ENCODE results near the gene SPATA9. TPM values are rescaled to one million over a fixed set of nuclear protein-coding genes. Genes with fewer than 3 reads are reported as not detected.

Gene SPATA9
- total RNA-seq, 1 experiment from 2014 or later, result 0.15 TPM

DNA sequence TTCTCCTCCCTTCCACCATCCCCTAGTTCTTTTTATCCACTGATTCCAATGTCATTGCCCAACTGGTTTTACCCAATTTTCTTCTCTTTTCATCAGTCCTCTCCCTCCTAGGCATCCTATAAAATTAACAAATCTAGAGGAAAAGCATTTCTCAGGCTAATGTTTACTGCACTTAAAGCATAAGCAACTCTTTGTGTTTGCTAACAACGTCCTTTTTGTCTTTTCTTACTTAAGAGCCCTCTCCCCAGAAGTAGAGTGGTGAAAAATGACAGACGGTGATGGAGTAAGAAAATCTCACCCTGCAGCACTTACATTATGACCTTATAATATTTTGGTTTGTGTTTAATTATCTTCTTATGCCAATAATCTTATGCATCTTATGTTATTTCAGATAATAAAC lies 1.6 kb upstream of the SPATA9 start:
- in situ Hi-C loops (cut with HindIII; ENCODE audit: low pct_unique_long_range_greater_than_20kb, low sequenced_read_pairs), result no loop called here
- Histone ChIP-seq H3K27ac (ENCODE audit: low read length) (no peak overlapping the region), H3K9me3 (ENCODE audit: control insufficient read depth, insufficient read depth, low read depth, low read length) (no peaks in the 10 kb centered on the region), H3K27me3 (ENCODE audit: control insufficient read depth, insufficient read depth, low read length) (no peaks in the 10 kb centered on the region), H3K4me1 (ENCODE audit: control insufficient read depth, insufficient read depth, low read length) (no peaks in the 10 kb centered on the region), H3K4me3 (ENCODE audit: low read depth in 2 of 2, low read length in 2 of 2) (no peak overlapping the region), H3K36me3 (ENCODE audit: control insufficient read depth, insufficient read depth, low read length) (no peaks in the 10 kb centered on the region)
- TF ChIP-seq TCF7L2 (IDR thresholded peaks at IDR 0.05; ENCODE audit: low read depth, low read length) (no peak), SIN3A (IDR thresholded peaks at IDR 0.05; ENCODE audit: borderline replicate concordance, insufficient read depth, low read depth, low read length) (no peak), POLR2AphosphoS5 (IDR thresholded peaks at IDR 0.05; ENCODE audit: low read depth, low read length) (no peak)
- TF ChIP-seq, protein P1, sequence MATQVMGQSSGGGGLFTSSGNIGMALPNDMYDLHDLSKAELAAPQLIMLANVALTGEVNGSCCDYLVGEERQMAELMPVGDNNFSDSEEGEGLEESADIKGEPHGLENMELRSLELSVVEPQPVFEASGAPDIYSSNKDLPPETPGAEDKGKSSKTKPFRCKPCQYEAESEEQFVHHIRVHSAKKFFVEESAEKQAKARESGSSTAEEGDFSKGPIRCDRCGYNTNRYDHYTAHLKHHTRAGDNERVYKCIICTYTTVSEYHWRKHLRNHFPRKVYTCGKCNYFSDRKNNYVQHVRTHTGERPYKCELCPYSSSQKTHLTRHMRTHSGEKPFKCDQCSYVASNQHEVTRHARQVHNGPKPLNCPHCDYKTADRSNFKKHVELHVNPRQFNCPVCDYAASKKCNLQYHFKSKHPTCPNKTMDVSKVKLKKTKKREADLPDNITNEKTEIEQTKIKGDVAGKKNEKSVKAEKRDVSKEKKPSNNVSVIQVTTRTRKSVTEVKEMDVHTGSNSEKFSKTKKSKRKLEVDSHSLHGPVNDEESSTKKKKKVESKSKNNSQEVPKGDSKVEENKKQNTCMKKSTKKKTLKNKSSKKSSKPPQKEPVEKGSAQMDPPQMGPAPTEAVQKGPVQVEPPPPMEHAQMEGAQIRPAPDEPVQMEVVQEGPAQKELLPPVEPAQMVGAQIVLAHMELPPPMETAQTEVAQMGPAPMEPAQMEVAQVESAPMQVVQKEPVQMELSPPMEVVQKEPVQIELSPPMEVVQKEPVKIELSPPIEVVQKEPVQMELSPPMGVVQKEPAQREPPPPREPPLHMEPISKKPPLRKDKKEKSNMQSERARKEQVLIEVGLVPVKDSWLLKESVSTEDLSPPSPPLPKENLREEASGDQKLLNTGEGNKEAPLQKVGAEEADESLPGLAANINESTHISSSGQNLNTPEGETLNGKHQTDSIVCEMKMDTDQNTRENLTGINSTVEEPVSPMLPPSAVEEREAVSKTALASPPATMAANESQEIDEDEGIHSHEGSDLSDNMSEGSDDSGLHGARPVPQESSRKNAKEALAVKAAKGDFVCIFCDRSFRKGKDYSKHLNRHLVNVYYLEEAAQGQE (IDR thresholded peaks at IDR 0.05; ENCODE audit: insufficient read depth in 1 of 2, low read depth in 2 of 2, low read length in 1 of 2), result no peak
- TF ChIP-seq, protein P2, sequence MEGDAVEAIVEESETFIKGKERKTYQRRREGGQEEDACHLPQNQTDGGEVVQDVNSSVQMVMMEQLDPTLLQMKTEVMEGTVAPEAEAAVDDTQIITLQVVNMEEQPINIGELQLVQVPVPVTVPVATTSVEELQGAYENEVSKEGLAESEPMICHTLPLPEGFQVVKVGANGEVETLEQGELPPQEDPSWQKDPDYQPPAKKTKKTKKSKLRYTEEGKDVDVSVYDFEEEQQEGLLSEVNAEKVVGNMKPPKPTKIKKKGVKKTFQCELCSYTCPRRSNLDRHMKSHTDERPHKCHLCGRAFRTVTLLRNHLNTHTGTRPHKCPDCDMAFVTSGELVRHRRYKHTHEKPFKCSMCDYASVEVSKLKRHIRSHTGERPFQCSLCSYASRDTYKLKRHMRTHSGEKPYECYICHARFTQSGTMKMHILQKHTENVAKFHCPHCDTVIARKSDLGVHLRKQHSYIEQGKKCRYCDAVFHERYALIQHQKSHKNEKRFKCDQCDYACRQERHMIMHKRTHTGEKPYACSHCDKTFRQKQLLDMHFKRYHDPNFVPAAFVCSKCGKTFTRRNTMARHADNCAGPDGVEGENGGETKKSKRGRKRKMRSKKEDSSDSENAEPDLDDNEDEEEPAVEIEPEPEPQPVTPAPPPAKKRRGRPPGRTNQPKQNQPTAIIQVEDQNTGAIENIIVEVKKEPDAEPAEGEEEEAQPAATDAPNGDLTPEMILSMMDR (IDR thresholded peaks at IDR 0.05), result no peak
- no TSS peak for BruUV-seq (replicated peaks)
- no peak for DNase-seq (ENCODE audit: low read depth, low spot score)
- ChIA-PET CTCF (no interaction called here), POLR2A (no interaction called here)
- ATAC-seq, result no peak
- intact Hi-C loops (cut with micrococcal nuclease; ENCODE audit: unreplicated experiment), result no loop called here

- Histone ChIP-seq H3K4me3 (ENCODE audit: low read depth in 2 of 2, low read length in 2 of 2) (no peak overlapping the region), H3K27ac (ENCODE audit: low read length) (no peak overlapping the region), H3K4me1 (ENCODE audit: control insufficient read depth, insufficient read depth, low read length) (no peaks in the 10 kb centered on the region), H3K9me3 (ENCODE audit: control insufficient read depth, insufficient read depth, low read depth, low read length) (no peaks in the 10 kb centered on the region), H3K27me3 (ENCODE audit: control insufficient read depth, insufficient read depth, low read length) (no peaks in the 10 kb centered on the region), H3K36me3 (ENCODE audit: control insufficient read depth, insufficient read depth, low read length) (no peaks in the 10 kb centered on the region)
- no TSS peak for BruUV-seq (replicated peaks)
- ChIA-PET POLR2A (no interaction called here), CTCF (interaction anchor here (0.8 kb wide), 1 partner anchor 58 kb away, joined by 3 read pairs; the partner anchor contains the start of gene RHOBTB3)
- TF ChIP-seq, protein P1 (IDR thresholded peaks at IDR 0.05; ENCODE audit: insufficient read depth in 1 of 2, low read depth in 2 of 2, low read length in 1 of 2), result no peak
- TF ChIP-seq TCF7L2 (IDR thresholded peaks at IDR 0.05; ENCODE audit: low read depth, low read length) (no peak), SIN3A (IDR thresholded peaks at IDR 0.05; ENCODE audit: borderline replicate concordance, insufficient read depth, low read depth, low read length) (no peak), POLR2AphosphoS5 (IDR thresholded peaks at IDR 0.05; ENCODE audit: low read depth, low read length) (no peak)
- TF ChIP-seq, protein P2 (IDR thresholded peaks at IDR 0.05), result no peak
- no peak for DNase-seq (ENCODE audit: low read depth, low spot score)
- ATAC-seq, result no peak
- intact Hi-C loops (cut with micrococcal nuclease; ENCODE audit: unreplicated experiment) (no loop called here), in situ Hi-C loops (cut with HindIII; ENCODE audit: low pct_unique_long_range_greater_than_20kb, low sequenced_read_pairs) (no loop called here)
These were observed 9.7 kb downstream of the SPATA9 start for GRCh38 chr5:95673081-95673480.
